Endometrial microvascular endothelial cells (primary cell): Measurements from ENCODE around the gene ACP5. TPM values are rescaled to one million over a fixed set of nuclear protein-coding genes. Genes with fewer than 3 reads are reported as not detected.

ENCODE experiments used
- total RNA-seq: library from RNA; depleted of rRNA; stranded (reverse); fragments of >200 nt; gene quantifications from one replicate; pipeline ENCODE4 v1.2.3, GENCODE V29; 2015; ENCODE audit errors: inconsistent ontology term

ACP5 gene
- total RNA-seq, 1 donor from 2014 or later: not detected

Other genes with a start within 250 kb of the ACP5 start
- gene RAB3D, start 238.0 kb downstream of the ACP5 start, total RNA-seq: 47.8 TPM
- 227 TPM for gene TMEM205, start 231.4 kb downstream of the ACP5 start, total RNA-seq
- gene CCDC159, start 231.1 kb downstream of the ACP5 start, total RNA-seq: 34.7 TPM
- gene PLPPR2, start 222.2 kb downstream of the ACP5 start, total RNA-seq: 17.7 TPM
- 1.9 TPM for gene SWSAP1, start 203.0 kb downstream of the ACP5 start, total RNA-seq
- 6.4 TPM for gene EPOR, start 193.3 kb downstream of the ACP5 start, total RNA-seq
- not detected for gene RGL3, start 158.3 kb downstream of the ACP5 start, total RNA-seq
- not detected for gene ODAD3, start 142.5 kb downstream of the ACP5 start, total RNA-seq
- gene PRKCSH, start 142.0 kb downstream of the ACP5 start, total RNA-seq: 261 TPM
- gene ELAVL3, start 96.6 kb downstream of the ACP5 start, total RNA-seq: 7.3 TPM
- 4.6 TPM for gene ZNF653, start 71.8 kb downstream of the ACP5 start, total RNA-seq
- gene ECSIT, start 48.5 kb downstream of the ACP5 start, total RNA-seq: 53.1 TPM
- gene CNN1, start 38.8 kb downstream of the ACP5 start, total RNA-seq: 0.46 TPM
- gene ELOF1, start 18.4 kb downstream of the ACP5 start, total RNA-seq: 35.2 TPM
- 8.2 TPM for gene ZNF627, start 19.8 kb upstream of the ACP5 start, total RNA-seq
- 4.9 TPM for gene ZNF823, start 161.3 kb upstream of the ACP5 start, total RNA-seq
- gene ZNF441, start 189.4 kb upstream of the ACP5 start, total RNA-seq: 1.3 TPM
- 0.09 TPM for gene ZNF491, start 220.9 kb upstream of the ACP5 start, total RNA-seq
- 4.2 TPM for gene ZNF440, start 236.6 kb upstream of the ACP5 start, total RNA-seq